Breast epithelium (tissue), 4 donors: ENCODE data around the gene PRR5L. TPM values are rescaled to one million over a fixed set of nuclear protein-coding genes. Genes with fewer than 3 reads are reported as not detected.

ENCODE experiments used
- DNase-seq, 2 donors: peaks; one replicate each; pipeline ENCODE4 v3.0.0-alpha.2; 2019; ENCODE audit warnings: low spot score in 2 of 2
- H3K27ac ChIP-seq, 2 donors: fragments of 200-600 bp; sonication (generic) in 1 of 2; one replicate each; pipeline ENCODE4 v1.5.1; 2016 to 2019; ENCODE audit warnings: mild to moderate bottlenecking in 1 of 2
- H3K27me3 ChIP-seq, 2 donors: fragments of 200-600 bp; sonication (generic) in 1 of 2; one replicate each; pipeline versions ENCODE4 v1.5.1 to v1.6.0; 2017 to 2019; ENCODE audit warnings: control low read depth in 1 of 2, mild to moderate bottlenecking in 1 of 2
- H3K36me3 ChIP-seq: fragments of 200-600 bp; one replicate; pipeline ENCODE4 v1.5.1; 2019
- H3K4me1 ChIP-seq, 2 donors: fragments of 200-600 bp; sonication (generic); one replicate each; pipeline ENCODE4 v1.5.1; 2016 to 2019; ENCODE audit warnings: control low read depth in 1 of 2
- H3K4me3 ChIP-seq, 3 donors: fragments of 200-600 bp; sonication (generic); 1 replicate in 2 of 3; 2 replicates in 1 of 3; pipeline ENCODE4 v1.5.1; 2016 to 2019; ENCODE audit warnings: mild to moderate bottlenecking in 3 of 3, moderate library complexity in 2 of 3
- H3K9me3 ChIP-seq, 2 donors: fragments of 200-600 bp; sonication (generic) in 1 of 2; one replicate each; pipeline ENCODE4 v1.5.1; 2016 to 2019; ENCODE audit warnings: control low read depth in 1 of 2
- CTCF ChIP-seq, 3 donors: fragments of 450-650 bp; IDR thresholded peaks; one replicate each; pipeline ENCODE4 v1.5.1; 2016 to 2017; ENCODE audit warnings: antibody characterized with exemption in 3 of 3, mild to moderate bottlenecking in 3 of 3, moderate library complexity in 3 of 3
- POLR2A ChIP-seq: fragments of 450-650 bp; IDR thresholded peaks from one replicate; pipeline ENCODE4 v1.6.1; 2016; ENCODE audit warnings: antibody characterized with exemption, mild to moderate bottlenecking, moderate library complexity
- POLR2AphosphoS5 ChIP-seq, 3 donors: sonication (generic); formaldehyde crosslinking; IDR thresholded peaks; one replicate each; pipeline ENCODE4 v1.6.1; 2017; ENCODE audit warnings: antibody characterized with exemption in 3 of 3
- intact Hi-C: fragments of 100-400 bp; cut with DNase I; formaldehyde crosslinking; loops from one replicate; pipeline ENCODE4 v1.15.1; 2023; ENCODE audit warnings: low total_unique reads
- total RNA-seq, 3 donors: library from RNA; depleted of rRNA; stranded (reverse); fragments of >200 nt; gene quantifications; one replicate each; pipeline ENCODE4 v1.1.0, GENCODE V29; 2016

The PRR5L gene
- 10 to 100 TPM in 2 of 3 donors, 1 to 10 TPM in 1; 5.6 to 16.1 (median 16.0) TPM for total RNA-seq

GRCh38 chr11:36295926-36296325, at the start of gene PRR5L:
Gene PRR5L (plus strand): TSS chr11:36296288. CDS start chr11:36401122, 104,834 bp downstream.
- no peak for DNase-seq
- Histone ChIP-seq H3K4me3 (no peak within 1 kb of the TSS), H3K27ac (no peak within 1 kb of the TSS), H3K27me3 (no peaks in the 10 kb centered on the region), H3K4me1 (no peaks in the 10 kb centered on the region), H3K9me3 (no peaks in the 10 kb centered on the region), H3K36me3 (no peaks in the 10 kb centered on the region)
- TF ChIP-seq POLR2A (no peak), POLR2AphosphoS5 (IDR thresholded peaks at IDR 0.05) (no peak), CTCF (IDR thresholded peaks at IDR 0.05) (no peak)
- intact Hi-C loops, result no loop called here

- intact Hi-C loops, result no loop called here
- no peaks in the 10 kb centered on the region for H3K4me1 ChIP-seq
- H3K27me3 ChIP-seq, result no peaks in the 10 kb centered on the region
- H3K36me3 ChIP-seq, result no peaks in the 10 kb centered on the region
- H3K9me3 ChIP-seq, result peaks cover 0 to 5% of the 10 kb centered on the region in 2 donors
- no peak for DNase-seq
- H3K4me3 ChIP-seq, result no peak overlapping the region
- H3K27ac ChIP-seq, result no peak overlapping the region
- TF ChIP-seq POLR2A, result no peak
- no peak for TF ChIP-seq POLR2AphosphoS5 (IDR thresholded peaks at IDR 0.05)
Observed at GRCh38 chr11:36247493-36247892, 48.6 kb upstream of the PRR5L start.

- no peak for DNase-seq
- Histone ChIP-seq H3K27me3 (no peaks in the 10 kb centered on the region), H3K27ac (no peak overlapping the region), H3K36me3 (no peaks in the 10 kb centered on the region), H3K4me3 (no peak overlapping the region), H3K9me3 (peaks cover 0 to 5% of the 10 kb centered on the region in 2 donors), H3K4me1 (no peaks in the 10 kb centered on the region)
- intact Hi-C loops, result no loop called here
- TF ChIP-seq CTCF (IDR thresholded peaks at IDR 0.05), result no peak
- TF ChIP-seq POLR2A, result no peak
Observed at GRCh38 chr11:36248436-36248835, 47.7 kb upstream of the PRR5L start.

GRCh38 chr11:36249246-36249645, 46.8 kb upstream of the PRR5L start:
- intact Hi-C loops, result no loop called here
- TF ChIP-seq POLR2AphosphoS5 (IDR thresholded peaks at IDR 0.05), result no peak
- TF ChIP-seq POLR2A, result no peak
- no peak for TF ChIP-seq CTCF (IDR thresholded peaks at IDR 0.05)
- no peaks in the 10 kb centered on the region for H3K27me3 ChIP-seq
- H3K4me3 ChIP-seq, result no peak overlapping the region
- peaks cover 0 to 5% of the 10 kb centered on the region in 2 donors for H3K9me3 ChIP-seq
- no peak overlapping the region for H3K27ac ChIP-seq
- no peak for DNase-seq
- H3K36me3 ChIP-seq, result no peaks in the 10 kb centered on the region
- no peaks in the 10 kb centered on the region for H3K4me1 ChIP-seq

- no peaks in the 10 kb centered on the region for H3K27me3 ChIP-seq
- H3K27ac ChIP-seq, result no peak overlapping the region
- H3K4me1 ChIP-seq, result no peaks in the 10 kb centered on the region
- H3K36me3 ChIP-seq, result no peaks in the 10 kb centered on the region
- no peak for TF ChIP-seq CTCF (IDR thresholded peaks at IDR 0.05)
- no peak for TF ChIP-seq POLR2AphosphoS5 (IDR thresholded peaks at IDR 0.05)
- no peak for TF ChIP-seq POLR2A
- H3K9me3 ChIP-seq, result peaks cover 4 to 5% of the 10 kb centered on the region in 2 donors
- DNase-seq, result no peak
- intact Hi-C loops, result no loop called here
- no peak overlapping the region for H3K4me3 ChIP-seq
Observed at GRCh38 chr11:36251823-36252222, 44.3 kb upstream of the PRR5L start.

GRCh38 chr11:36253238-36253637, 42.9 kb upstream of the PRR5L start:
- H3K4me3 ChIP-seq, result no peak overlapping the region
- no peaks in the 10 kb centered on the region for H3K27me3 ChIP-seq
- peaks cover 4 to 5% of the 10 kb centered on the region in 2 donors for H3K9me3 ChIP-seq
- H3K4me1 ChIP-seq, result no peaks in the 10 kb centered on the region
- H3K36me3 ChIP-seq, result no peaks in the 10 kb centered on the region
- no peak overlapping the region for H3K27ac ChIP-seq
- no peak for TF ChIP-seq CTCF (IDR thresholded peaks at IDR 0.05)
- no peak for TF ChIP-seq POLR2AphosphoS5 (IDR thresholded peaks at IDR 0.05)
- TF ChIP-seq POLR2A, result no peak
- intact Hi-C loops, result no loop called here
- no peak for DNase-seq
